Stimulated activated CD8-positive, alpha-beta memory T cell treated with anti-CD3 and anti-CD28 coated beads, Interleukin-15, amount 100 ng/mL, for 24 hours (primary cell): ENCODE data around the gene ZNF831.

Experiments
- DNase-seq: peaks from one replicate; pipeline ENCODE4 v3.0.0-alpha.2; 2020; ENCODE audit warnings: low read depth

Gene ZNF831

DNA sequence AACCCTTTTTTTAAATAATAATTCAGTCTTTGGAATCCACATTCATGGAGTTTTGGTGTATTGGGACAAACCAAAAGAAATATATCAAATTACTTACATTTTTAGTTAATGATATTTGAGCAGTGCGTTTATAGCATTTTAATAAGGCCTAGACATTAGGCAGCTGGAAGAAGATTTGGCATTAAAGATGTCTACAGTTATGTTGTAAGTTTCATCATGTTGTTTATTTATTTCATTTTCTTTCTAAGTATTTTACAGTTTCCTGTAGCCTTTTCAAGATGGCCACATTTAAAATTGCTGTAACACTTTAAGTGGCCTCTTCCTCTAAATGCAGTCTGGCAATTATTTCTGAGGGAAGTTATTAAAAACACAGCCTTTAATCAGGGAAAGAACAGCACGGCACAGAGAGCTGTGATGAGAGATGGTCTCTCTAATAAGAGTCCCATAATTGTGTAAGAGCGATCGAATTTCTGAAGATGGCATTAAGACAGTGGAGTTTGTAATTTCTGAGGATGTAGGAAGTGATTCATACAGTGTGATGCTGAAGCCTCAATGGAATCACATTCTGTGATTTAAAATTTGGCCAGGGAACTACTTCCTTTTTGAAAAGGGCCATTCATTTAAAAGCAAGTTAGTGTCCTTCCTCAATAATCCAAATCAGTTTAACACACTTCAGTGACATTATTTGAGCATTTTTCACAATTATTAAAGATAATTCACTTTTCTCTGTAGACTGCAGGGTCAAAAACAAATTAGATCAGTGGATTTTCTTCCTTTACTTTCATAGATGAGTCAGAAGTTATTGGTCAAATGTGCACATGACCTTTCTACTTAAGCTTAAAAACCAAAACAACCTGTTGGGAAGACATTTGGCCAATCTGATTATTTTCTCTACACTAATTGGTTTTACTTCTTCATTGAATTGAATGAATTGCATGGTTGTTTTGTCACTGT, 84.4 kb downstream of the ZNF831 start:
- DNase-seq: no peak

DNA sequence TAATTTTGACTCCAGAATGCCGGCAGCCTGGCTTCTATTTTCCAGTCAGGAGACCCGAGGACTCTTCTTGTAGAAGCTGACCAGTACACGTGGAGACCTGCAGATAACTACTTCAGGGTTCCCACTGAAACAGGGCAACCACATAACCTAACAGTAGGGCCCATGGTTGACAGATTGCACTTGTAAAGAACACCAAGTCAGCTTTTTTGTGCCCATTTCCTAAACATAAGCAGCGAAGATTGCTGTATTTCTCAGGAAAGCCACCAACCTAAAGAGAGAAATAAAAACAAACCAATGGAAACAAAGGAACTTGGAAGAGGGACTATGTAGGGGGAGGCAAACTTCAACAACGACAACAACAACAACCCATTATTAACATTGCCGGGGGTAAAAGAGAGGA, 86.7 kb downstream of the ZNF831 start:
- no peak for DNase-seq

DNA sequence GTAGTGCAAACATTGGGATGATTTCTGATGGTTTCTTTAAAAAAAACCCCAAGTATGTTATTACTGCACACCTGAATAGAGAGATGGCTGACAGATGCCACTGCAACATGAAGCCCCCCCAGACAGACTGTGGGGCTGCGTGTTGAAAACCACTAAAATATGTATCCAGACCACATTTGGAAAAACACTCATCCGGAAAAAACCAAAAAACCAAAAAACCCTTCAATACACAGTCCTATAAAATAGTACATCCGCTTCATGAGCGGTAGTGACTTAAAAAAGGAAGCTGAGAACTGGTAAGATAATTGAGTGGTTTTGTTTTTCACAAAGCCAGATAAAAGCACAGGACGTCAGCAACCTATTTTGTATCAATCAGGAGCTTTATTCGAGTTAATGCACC, 89.7 kb downstream of the ZNF831 start:
- no peak for DNase-seq

DNA sequence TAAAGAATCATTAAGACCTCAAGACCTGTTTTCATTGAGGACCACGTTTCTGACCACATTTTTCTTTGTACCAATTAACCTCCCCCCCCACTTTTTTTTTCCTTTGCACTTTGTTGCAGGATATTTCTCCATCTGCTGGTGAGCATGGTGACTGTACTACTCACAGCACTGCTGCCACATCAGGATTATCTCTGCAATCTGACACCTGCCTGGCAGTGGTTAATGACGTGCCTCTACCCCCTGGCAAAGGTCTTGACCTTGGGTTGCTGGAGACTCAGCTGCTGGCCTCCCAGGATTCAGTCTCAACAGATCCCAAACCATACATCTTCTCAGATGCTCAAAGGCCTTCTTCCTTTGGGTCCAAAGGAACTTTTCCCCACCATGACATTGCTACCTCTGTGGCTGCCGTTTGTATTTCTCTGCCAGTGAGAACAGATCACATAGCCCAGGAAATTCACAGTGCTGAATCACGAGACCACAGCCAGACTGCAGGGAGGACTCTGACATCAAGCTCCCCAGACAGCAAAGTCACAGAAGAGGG, 90.2 kb downstream of the ZNF831 start:
- no peak for DNase-seq

DNA sequence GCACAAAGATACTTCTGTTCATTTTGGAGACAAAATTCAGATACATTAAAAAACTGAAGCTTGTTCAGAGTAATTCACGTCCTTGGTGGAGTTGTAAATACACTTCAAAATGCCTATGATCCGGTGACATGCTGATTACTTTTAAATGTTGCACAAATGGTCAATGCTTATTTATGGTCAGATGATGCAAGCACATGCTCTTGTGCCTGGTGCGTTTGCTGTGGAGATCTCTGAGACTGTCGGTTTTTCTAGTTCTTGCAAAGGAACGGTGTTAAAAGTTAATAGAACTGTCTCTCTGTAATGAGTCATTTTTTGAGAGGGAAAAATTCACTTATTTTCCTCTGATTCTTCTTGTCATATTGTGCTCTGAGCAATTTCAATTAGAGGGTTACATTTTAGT, 91.6 kb downstream of the ZNF831 start:
- DNase-seq: no peak

DNA sequence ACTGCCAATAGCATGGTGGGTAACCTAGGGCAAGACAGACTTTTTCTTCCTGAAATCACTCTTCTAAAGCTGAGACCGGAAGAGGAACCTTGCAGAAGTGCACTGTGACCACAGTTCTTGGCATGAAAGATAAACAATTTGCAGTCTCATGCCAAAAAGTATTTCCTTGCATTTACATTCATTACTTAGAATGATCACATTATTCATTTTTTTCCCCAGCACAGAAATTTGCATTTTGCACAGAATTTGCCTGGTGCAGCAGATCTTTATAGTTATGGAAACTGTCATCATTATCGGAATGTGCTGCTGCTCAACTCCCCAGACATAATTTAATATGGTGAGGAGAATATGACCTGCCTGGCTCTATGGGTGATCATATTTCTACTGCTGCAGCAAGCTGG, 94.6 kb downstream of the ZNF831 start:
- no peak for DNase-seq

DNA sequence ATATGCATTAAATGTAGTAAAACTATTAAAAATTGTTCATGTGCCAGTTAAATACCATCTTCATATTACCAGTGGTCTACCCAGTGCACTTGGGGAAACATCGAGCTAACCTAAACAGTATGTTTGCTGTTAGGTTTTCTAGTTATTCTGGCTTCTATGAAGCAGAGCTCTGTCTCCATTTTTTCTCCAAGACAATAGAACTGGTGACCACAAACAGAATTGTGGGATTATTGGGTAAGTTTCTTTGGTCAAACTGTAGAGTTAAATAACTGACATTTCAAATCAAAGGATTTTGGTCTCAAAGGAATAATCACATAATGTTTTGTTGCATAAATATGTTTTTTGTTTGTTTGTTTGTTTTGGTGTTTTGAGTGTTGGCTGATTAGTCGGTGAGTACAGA, 96.3 kb downstream of the ZNF831 start:
- no peak for DNase-seq

DNA sequence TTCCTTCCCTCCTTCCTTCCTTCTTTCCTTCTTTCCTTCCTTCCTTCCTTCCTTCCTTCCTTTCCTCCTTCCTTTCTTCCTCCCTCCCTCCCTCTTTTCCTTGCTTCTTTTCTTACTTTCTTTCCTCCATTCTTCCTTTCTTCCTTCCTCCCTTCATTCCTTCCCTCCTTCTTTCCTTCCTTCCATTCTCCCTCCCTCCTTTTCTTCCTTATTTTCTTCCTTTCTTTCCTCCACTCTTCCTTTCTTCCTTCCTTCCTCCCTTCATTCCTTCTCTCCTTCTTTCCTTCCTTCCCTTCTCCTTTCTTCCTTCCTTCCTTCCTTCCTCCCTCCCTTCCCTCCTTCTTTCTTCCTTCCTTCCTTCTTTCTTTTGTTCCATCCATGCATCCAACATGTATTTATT, 101.7 kb downstream of the ZNF831 start:
- DNase-seq: no peak

DNA sequence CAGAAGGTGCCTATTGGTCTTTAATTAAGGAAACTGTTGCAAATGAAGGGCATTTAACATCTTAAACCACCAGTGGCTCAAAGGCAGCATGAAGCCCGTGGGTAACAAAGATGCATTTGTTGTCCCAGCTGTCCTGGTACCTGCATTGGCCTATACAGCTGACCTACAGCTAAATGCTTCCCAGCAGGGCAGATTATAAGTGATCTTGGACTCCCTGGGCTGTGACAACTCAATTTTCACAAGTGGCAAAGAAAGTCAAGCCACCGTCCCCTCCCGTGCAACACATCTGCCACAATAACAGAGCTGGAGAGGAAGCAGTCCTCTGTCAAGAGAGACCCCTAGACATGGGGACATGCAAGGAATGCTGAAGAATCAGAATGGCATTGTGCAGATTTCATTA, 105.2 kb downstream of the ZNF831 start:
- no peak for DNase-seq

DNA sequence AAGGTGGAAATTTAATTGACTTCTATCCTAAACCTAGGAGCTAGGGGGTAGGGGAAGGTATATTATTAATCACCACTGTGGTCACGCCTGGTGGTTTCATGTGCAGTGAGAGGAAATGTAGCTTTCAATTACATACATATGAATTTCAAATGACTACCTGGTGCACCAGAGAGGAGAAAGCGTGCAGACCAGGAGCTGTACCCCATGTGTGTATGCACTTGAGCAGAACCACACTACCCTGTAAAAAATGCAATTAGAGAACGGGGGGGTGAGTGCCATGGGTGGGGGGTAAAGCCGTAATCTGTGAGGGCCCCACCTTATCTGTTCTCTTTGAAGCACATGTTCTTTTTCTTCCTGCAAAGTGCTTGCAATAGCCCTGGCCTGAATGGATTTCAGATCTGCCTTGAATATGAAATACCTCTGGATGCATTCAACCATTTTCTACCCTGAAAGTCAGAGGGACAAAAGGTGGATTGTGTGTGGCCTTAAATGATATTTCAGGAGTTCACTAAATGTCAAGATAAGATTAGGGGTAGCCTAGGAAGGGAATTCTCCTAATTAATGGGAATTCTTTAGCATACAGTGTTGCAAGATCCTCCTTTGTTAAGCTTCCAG, 105.9 kb downstream of the ZNF831 start:
- no peak for DNase-seq

DNA sequence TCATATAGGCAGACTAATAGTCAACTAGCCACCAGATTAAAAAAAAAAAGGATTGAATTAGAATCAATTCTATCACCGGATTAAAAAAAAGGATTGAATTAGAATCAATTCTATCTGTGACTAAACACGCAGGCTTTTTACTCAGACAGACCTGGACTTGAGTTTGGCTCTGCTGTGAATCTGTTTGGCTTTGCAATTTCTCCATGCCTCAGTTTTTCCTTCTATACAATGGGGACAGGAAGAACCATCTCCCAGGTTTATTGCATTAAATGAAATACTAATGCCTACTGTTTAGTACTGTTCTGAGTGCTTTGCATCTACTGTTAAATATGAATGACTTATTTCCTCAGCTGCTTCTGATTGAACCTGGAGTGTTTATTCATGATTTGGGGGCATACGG, 106.8 kb downstream of the ZNF831 start:
- DNase-seq: no peak

DNA sequence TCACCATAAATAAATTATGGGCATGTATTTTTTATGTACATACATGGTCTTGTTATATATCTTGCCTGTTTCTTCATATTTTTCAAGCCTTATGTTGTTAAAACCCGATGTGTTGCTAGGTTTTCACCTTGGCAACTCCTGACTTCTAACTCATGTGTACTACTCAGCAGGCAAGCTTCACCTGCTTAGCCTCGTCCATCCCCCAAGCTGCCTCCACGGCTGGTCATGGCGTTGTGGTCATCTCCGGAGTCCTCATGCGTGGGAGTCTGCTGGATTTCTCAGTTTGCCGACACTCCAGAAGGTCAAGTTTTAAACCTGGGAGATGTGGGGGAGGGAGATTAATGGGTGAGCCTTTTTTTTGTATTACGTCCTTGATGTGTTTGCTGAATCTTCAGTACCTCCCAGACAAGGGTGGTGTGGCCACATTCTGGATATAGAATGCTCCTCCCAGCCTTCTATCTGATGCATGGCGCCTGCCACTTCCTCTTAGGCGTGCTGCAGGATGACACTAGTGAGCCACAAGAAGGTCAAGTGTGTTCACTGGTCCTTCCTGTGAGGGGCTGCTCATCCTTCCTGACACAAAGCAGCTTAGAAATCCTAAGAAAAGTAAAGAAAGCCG, 110.2 kb downstream of the ZNF831 start:
- DNase-seq: no peak

DNA sequence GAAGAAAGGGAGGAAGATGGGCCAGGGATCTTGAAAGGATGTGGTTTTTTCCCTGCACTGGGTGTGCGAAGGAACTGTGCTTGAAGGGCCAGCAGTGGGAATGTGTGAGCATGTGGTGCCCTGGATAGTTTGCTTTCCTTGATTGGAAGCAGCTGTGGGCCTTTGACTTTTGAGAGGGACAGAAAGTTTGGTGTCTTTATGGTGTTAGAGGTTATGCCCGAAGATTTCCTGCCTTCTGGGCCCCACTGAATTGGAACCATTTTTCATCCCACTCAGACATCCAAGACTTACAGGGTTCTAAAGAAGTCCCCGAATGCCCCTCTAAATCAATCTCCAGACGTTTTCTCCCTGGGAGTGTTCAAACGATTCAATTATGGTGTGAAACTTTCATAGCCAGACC, 113.3 kb downstream of the ZNF831 start:
- no peak for DNase-seq

DNA sequence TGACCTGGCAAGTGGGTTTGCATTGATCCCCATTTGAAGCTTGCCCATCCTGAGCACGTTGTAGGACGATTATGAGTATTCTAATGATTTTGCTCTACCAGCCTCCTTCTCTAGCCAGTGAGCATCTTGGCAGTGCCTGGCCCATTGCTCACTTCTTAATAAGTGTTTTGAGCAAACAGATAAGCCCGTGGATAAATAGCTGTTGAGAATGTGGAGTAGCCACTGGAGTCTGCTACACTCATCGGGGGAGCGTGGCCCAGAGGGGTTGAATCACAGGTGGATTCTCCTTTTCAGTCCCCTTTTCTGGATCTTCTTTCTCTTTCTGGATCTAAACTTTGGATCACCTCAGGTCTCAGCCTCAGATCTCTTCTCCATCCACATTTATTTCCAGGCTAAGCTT, 120.8 kb downstream of the ZNF831 start:
- no peak for DNase-seq

DNA sequence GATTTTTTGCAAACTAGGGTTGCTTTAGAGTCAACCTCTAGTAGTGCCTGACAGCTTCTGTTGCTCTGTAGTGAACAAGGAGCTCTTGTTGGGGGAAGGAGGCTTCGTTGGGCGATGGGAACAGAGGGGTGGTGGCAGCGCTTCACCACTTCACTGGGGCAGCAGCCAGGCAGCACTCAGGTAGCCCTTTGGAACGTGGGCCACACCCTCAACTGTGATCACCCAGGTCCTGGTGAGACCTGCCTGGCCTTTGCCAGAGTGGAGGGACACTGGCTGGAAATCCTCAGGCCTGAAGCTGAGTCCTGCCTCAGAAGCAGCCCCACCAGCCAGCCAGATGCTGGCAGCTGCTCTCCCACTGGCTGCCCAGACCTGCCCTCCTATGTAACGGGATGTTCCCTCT, 126.4 kb downstream of the ZNF831 start:
- no peak for DNase-seq

DNA sequence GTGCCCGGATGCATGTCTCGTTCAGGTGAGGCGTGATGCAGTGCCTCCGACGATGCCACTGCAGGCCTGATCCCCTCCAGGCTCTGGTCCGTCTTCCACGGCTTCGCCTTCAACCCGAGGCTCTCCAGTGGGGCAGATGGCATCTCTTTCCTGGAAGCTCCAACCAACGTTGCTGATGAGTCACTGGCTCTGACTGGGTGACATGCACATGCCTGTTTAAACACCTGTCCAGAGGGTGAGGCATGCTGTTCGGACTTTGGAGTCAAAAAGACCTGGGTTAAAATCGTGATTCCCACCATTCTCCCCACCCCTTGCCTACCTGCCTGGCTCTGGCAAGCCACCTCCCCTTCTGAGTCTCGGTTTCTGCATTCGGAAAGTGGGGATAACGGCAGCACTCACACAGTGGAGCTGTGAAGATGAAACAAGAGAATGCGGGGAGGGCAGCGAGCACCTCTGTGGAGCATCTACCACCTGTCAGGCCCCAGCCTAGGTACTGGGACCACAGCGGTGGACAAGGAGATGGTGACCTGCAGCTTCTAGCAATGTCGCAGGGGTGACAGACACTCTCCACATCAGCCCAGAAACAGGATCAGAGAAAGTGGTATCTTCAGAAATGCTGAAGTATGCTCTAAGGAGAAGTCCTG, 128.2 kb downstream of the ZNF831 start:
- no peak for DNase-seq

DNA sequence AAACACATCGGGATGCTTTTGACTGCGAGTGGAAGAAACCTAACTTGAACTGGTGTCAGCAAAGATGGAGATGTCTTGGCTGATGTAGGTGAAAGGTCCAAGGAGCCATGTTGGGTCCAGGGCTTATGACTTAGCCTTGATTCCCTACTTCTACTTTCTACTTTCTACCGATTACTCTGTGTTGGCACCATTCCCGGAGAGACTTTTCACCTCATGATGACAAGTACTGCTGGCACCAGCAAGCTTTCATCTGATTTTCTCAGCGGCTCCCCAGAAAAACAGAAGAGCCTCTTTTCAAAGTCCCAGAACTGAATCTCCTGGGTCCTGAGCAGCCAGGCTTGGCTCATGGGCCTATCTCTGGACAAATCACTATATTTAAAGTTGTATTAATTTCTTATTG, 131.9 kb downstream of the ZNF831 start:
- no peak for DNase-seq

DNA sequence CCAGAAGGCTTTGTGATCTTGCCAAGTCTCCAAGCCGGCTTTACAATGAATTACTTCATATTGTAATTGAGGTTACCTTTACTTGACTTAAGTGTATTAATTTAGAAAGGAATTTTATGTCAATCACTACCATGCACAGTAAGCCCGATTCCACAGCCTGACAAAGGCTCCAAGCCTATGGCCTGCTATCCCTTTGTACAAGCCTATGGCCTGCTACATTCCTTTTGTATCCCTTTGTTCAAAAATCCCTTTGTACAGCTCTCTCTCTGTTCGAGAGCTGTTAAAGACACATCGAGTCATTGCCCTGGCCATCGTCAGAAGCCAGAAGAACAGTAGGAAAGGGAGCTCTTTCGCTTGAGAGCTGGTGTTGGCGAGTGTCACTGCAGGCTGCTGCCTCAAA, 134.1 kb downstream of the ZNF831 start:
- no peak for DNase-seq

DNA sequence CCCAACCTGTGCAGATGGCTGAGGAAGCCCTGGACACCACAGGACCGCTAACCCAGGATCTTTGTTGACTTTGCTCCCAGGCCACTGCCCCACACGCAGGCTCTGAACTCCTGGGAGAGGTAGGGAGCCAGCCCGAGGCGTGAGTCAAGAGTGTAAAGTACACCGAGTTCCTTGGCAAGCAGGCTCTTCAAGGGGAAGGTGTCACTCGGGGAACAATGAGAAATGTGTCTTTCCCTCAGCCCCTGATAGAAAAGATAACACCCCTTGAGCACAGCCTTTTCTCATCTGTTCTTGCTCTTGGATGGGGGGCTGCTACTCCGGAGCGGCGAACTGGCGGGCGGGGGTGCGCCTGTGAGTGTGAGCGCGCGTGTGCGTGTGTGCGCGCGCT, 136.3 kb downstream of the ZNF831 start:
- DNase-seq: no peak

DNA sequence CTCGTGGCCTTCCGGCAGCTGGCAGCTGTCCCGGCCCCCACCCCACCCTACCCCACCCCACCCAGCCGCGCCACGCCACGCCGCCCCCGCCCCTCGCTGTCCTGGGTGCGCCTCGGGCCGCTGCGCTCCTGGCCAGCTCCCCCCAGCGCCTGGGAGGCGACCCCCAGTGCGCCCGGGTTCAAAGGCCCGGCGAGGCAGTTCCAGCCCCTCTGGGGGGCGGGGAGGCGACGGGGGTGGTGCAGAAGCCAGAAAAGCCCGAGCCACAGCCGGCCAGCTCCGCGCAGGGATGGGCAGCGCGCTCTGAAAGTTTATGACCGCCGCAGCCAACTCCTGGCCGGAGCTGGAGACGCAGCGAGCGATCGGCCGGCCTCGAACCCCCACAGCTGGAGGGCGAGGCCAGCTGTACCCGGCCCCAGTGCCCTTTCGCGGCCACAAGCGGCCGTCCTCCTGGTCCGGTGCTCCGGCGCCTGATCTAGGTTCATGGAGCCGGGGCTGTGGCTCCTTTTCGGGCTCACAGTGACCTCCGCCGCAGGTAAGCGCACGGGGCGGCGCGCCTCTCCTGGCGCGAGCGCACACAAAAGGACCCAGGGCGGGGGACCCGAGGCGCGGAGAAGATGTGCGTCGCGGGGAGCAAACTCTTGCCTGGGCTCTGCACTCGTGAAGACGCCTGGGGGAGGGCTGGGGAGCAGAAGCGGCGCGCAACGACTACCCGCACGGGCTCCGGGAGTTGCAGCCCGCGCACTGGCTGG, 136.9 kb downstream of the ZNF831 start, which contains the start of gene EDN3:
EDN3 (plus strand) TSS at position 279 of the 749 bp plus-strand sequence; CDS start at position 481, 202 bp downstream.
- DNase-seq: no peak

DNA sequence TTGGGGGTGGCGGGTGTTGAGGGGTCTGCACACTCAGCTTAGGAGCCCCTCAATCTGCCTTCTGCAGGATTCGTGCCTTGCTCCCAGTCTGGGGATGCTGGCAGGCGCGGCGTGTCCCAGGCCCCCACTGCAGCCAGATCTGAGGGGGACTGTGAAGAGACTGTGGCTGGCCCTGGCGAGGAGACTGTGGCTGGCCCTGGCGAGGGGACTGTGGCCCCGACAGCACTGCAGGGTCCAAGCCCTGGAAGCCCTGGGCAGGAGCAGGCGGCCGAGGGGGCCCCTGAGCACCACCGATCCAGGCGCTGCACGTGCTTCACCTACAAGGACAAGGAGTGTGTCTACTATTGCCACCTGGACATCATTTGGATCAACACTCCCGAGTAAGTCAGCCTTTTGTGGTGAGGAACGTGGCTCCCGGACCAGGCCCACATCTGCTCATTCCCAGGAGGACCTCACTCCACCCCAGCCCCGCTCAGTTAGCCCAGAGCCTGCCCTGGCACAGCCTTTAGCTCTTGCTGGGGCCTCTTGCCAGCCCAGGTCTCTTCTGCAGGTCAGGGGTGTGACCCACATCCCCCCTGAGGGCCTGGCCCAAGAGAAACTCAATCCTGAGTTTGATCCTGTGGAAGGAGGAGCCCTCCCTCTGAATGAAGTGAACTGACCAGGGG, 137.9 kb downstream of the ZNF831 start:
- DNase-seq: no peak
